Left forelimb (tissue), 1 donor: ENCODE measurements around the gene SCAF8.
"Not testable (repeated sequence)": the region's sequence is repeated elsewhere in the genome, so short reads cannot be mapped to it uniquely, and the experiment has no call there.

Source experiments
- DNase-seq: peaks from one replicate; pipeline ENCODE4 v3.0.0-alpha.2; 2018; ENCODE audit warnings: low spot score

SCAF8 gene, protein sequence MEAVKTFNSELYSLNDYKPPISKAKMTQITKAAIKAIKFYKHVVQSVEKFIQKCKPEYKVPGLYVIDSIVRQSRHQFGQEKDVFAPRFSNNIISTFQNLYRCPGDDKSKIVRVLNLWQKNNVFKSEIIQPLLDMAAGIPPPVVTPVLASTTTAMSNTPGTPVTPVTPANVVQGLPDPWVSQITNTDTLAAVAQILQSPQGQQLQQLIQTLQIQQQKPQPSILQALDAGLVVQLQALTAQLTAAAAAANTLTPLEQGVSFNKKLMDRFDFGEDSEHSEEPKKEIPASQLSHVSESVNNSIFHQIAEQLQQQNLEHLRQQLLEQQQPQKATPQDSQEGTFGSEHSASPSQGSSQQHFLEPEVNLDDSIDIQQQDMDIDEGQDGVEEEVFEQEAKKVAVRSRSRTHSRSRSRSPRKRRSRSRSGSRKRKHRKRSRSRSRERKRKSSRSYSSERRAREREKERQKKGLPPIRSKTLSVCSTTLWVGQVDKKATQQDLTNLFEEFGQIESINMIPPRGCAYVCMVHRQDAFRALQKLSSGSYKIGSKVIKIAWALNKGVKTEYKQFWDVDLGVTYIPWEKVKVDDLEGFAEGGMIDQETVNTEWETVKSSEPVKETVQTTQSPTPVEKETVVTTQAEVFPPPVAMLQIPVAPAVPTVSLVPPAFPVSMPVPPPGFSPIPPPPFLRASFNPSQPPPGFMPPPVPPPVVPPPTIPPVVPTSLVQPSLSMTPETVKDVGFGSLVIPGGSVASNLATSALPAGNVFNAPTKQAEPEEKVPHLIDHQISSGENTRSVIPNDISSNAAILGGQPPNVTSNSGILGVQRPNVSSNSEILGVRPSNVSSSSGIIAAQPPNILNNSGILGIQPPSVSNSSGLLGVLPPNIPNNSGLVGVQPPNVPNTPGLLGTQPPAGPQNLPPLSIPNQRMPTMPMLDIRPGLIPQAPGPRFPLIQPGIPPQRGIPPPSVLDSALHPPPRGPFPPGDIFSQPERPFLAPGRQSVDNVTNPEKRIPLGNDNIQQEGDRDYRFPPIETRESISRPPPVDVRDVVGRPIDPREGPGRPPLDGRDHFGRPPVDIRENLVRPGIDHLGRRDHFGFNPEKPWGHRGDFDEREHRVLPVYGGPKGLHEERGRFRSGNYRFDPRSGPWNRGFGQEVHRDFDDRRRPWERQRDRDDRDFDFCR (N-terminal part only)

DNA sequence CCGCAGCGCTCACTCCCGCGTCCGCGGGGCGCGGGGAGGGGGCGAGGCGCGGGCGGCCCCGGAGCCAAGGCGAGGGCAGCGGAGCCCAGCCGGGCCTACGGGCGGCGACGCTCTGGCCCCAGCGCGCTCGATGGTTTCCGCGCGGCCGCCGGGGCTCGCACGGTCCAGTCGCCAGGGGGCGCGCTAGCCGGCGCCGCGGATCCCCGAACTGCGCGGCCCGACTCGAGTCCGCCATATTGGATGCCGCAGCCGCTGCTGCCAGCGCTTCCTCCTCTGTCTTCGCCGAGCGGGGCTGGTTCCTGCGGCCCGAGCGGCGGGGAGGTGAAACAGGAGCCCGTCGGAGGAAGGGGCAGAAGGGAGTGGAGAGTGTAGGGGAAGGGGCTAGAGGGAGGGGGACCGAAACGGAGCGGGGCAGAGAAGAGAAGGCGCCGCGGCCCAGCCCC, at the start of gene SCAF8:
Gene SCAF8 (plus strand): TSS at position 234 of the 443 bp plus-strand sequence. CDS start 485 bp downstream, outside the sequence.
- peak; percentile 93 for DNase-seq

DNA sequence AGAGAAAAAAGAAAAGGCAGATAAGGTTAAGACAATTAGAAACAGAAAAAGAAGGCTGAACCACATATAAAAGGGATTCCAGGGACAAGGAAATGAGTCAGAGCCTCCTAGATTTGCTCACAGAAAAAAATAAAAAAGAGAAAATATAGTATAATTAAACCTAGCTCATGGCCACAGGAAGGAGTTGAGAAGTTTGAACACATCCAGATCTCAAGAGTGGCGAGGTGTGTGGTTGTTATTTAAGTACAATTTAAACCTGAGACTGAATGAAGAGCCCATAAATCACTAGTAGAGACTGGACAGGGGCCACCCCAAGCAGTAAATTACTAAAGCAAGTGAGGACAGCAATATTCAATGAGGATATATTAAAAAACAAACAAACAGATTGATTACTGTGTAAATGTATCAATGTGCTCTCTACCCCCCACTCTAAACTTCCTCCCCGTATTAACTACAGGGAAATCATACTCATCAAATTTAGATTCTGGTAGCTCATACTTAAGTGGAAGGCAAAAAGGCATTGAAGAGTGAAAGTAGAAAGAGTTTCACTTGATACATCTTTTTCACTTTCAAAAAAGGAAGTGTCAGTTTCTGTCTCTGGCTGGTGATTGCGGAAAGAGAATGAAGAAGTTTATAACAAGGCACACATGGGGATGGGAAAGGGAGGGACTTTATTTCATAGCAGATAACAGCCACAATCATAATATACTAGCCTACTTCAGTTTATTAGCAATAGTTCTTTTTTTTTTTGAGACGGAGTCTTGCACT, 49.3 kb upstream of the SCAF8 start:
- no peak for DNase-seq

DNA sequence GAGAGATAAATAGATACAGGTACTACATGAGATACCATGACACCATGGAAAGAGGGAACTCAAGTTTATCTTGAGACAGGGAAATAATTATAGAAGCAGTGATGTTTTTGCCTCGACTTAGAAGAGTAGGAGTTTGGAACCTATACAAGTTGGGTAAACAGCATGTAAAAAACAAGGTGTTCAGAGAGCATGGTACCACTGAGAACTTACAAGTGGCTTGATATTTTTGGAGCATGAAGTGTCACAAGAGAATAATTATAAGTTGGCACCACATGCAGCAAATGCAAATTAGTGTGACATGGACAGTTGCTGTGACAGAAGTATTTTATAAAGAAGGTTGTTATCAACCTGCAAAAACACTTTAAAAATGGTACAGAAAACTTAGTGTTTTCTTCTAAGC, 47.1 kb upstream of the SCAF8 start:
- DNase-seq = no peak

DNA sequence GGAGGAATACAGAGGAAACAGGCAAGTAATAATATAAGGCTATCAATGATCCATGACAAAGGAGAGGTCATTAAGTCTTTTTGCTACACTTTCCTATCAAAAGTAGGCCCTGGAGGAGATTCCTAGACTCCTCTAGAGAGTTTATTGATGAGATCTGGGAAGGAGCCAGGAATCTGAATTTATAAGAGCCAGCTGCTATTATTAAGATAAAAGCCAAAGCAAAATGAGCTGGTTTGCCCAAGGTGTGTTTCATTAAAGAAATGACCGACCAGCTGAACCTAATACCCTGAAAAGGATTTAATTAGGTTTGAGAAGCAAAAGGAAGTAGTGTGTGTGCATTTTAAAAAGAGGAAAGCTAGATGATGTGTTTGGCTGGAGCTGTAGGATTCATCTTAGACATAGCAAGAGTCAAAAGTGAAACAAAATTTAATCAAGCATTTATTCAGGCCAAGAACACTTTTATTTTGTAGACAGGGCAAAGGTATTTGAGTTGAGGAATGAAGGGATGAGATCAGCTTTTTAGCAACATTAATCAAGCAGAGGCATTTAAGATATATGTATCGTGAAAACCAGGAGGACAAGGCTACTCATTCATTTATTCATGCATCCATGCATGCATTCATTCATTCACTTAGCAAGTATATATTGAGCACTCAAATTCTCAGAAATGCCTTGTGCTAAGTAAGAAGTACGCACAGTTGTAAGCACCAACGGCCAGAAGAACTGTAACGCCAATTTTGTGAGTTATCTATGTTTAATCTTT, 43.5 kb upstream of the SCAF8 start:
- DNase-seq = no peak

DNA sequence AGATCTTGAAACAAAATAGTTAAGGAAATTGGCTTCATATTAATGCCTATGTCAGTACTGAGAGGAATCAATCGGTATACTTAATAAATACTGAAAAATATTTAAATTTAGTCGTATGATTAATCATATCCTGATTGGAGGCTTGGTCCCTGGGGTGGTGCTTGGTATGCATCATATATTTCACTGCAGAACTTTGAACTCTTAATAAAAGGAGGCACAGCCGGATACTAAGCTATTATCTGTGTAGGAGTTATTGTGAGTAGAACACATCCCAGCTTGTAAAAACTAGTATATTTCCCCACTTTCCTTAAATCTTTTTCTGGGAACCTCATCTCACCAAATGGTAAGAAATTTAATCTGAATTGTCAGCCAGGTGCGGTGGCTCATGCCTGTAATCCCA, 42.4 kb upstream of the SCAF8 start:
- no peak for DNase-seq

DNA sequence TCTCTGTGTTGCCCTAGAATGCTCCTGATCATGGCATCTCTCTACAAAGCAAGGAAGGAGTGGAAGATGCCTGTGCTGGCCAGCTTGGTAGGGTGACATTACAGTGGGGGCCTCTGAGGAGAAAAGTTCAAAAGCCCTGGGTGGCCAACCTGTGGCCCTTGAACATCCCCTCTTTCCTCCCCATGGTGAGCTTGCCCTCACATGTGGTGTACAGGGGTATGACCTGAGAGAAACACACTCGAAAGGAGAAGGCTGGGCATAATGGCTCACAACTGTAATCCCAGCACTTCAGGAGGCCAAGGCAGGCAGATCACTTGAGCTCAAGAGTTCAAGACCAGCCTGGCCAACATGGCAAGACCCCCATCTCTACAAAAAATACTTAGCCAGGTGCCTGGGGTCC, 36.6 kb upstream of the SCAF8 start:
- no peak for DNase-seq

DNA sequence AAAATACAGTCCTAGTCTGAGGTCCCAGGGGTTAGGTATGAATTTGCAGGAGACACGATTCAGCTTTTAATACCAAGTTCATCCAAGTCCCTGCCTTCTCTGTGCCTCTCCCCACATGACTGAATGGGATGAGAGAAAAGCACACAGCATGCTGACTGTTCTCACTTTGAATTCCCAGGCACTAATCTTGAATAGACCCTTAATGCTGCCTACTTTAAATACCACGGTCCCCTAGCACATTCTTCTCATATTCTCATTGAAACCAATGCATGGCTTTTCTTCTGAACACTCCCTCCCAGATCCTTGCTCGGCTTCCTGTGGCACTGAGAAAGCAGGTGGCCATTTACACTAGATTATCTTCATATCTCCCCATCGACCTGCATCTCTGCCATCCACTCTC, 30.1 kb upstream of the SCAF8 start:
- DNase-seq = no peak

DNA sequence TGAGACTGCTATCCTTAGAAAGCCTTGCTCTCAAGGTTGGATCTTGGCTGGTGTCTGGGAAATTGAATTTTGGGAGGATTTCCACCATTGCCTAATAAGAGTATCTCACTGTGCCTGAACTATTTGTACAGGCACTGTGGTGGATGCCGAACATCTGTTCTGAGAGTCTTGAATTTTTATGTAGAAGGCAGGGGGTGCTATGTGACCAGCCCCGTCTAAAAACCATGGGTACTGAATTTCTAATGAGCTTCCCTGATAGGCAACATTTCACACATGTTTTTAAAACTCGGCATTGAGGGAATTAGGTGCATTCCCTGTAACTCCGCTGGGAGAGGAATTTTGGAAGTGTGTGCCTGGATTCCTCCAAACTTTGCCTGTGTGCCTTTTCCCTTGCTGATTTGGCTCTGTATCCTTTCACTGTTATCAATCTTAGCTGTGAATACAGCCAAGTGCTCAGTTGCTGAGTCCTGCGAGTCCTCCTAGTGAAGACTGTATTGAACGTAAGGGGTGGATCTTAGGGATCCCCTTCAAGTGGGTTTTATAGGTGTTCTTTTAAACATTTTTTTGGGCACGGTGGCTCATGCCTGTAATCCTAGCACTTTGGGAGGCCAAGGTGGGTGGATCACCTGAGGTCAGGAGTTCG, 27.6 kb upstream of the SCAF8 start:
- DNase-seq = no peak

DNA sequence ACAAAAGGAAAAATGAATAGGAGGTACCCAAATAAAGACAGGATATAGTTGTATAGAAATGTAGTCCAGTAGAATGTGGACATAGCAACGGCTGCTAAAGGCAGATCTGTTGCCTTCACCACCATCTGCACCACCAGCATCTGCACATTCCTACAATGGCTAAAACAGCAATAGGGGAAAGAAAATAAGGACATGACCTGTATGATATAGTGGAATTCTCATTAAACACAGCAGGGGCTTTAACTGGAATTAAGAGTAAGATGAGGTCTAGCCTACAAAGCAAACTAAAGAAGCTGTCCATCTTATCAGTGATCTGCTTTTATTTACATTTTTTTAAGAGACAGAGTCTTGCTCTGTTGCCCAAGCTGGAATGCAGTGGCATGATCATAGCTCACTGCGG, 26.8 kb upstream of the SCAF8 start:
- no peak for DNase-seq

DNA sequence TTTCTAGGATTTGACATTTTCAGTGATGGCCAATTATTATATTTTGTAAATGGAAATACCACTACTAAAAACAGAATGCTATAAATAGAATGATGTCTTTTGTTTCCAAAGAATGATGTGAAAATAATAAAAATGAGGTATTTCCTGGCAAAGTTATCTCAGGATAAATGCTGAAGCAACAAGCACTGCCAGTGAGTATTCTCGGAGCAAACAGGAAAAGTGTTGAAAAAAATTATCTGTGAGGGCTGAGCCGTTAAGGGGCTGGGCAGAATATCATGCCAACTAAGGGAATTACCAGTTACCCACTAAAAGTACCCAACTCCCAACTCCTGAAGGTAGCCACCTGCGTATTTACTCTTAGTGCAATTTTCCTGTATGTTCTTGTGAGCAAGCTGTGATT, 23.6 kb upstream of the SCAF8 start:
- DNase-seq = no peak

DNA sequence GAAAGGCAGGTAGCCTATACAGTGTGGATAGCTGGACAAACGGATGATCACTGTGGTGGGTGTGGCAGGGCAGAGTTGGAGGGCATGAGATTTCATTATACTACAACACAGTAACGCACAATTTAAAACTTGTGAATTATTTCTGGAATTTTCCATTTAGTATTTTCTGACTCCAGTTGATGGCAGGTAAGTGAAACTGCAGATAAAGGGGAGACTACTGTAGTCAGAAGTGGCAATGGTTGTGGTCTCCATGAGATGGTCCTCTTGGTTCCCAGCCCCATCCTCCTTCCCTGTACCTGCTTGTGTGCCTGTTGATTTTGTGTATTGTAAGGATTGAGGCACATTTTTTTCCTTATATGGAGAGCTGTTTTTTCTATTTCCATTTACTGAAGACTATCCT, 22.5 kb upstream of the SCAF8 start:
- DNase-seq = no peak

DNA sequence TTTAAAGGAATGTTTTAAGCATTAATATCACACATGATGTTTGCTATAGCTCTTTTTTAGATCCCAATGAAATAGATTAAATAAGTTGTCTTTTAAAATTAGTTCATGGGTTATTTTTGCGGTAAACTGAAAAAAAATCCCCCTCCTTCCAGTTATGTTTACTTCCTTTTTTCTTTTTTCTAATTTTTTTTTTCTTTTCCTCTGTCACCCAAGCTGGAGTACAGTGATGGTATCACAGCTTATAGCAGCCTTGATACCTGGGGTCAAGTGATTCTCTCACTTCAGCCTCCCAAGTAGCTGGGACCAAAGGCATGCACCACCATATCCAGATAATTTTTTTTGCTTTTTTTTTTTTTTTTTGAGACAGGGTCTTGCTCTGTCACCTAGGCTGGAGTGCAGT, 17.8 kb upstream of the SCAF8 start:
- DNase-seq = no peak

DNA sequence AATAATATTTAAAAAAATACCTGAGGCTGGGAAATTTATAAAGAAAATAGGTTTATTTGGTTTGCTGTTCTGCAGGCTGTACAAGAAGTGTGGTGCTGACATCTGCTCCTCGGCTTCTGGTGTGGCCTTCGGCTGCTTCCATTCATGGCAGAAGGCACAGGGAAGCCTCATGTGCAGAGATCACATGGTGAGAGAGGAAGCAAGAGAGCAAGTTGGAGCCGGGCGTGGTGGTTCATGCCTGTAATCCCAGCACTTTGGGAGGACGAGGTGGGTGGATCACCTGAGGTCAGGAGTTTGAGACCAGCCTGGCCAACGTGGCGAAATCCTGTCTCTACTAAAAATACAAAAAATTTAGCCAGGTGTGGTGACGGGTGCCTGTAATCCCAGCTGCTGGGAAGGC, 16.9 kb upstream of the SCAF8 start:
- DNase-seq = not testable (repeated sequence)

DNA sequence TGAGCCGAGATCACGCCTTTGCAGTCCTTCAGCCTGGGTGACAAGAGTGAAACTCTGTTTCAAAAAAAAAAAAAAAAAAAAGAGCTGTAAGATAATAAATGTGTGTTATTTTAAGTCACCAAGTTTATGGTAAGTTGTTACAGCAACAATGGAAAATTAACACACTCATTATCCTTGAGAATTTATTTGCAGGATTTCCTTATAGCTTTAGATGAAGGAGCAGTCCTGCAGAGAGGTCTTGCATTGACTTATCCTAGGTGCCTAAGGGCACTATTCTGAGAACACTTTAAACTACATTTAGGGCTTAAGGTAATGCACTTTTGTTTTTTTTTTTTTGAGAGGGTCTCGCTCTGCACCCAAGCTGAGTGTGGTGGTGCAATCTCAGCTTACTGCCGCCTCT, 13.8 kb upstream of the SCAF8 start:
- DNase-seq = no peak

DNA sequence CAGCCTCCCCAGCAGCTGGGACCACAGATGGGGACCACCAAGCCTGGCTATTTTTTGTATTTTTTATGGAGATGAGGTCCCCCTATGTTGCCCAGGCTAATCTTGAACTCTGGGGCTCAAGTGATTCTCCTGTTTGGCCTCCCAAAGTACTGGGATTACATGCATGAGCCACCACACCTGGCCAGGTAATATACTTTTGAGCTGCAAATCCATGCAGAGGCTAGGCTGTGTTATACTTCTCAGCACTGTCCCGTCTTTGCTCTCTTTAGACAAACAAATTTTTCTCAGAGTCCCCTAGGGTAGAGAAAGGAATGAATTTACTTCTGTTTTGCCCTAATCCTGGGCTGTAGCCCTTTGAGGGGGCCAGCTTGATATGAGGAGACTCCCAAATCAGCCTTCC, 13.4 kb upstream of the SCAF8 start:
- no peak for DNase-seq

DNA sequence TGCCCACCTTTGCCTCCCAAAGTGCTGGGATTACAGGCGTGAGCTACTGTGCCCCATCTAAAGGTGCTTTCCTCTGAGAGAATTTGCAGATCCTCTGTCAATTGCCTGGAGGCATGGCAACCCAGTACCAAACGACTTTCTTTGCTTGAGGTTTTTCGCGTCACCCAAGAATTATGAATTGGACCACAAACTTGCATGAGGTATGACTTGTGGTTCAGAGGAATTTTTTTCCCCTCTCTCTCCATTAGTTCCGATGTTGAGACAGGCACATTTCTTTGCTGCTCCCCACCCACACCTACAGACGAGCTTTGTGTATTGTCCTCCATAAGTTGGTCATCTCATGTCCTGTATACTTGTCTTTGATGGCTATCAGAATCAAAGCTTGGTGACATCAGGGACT, 11.8 kb upstream of the SCAF8 start:
- no peak for DNase-seq

DNA sequence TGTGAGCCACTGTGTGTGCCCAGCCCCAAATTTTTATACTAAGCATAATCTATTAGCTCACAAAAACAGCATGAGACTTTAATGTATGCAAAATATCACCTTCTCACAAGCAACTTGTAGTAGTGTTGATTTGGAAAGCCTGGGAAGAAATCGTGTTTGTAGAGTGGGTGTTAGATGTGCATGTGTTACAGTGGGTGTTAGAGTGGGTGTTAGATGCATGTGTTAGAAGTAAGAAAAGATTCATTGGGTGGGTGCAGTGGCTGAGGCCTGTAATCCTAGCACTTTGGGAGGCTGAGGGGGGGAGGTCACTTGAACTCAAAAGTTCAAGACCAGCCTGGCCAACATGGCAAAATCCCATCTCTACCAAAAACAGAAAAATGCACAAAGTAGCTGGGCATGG, 6.3 kb upstream of the SCAF8 start:
- DNase-seq = no peak

DNA sequence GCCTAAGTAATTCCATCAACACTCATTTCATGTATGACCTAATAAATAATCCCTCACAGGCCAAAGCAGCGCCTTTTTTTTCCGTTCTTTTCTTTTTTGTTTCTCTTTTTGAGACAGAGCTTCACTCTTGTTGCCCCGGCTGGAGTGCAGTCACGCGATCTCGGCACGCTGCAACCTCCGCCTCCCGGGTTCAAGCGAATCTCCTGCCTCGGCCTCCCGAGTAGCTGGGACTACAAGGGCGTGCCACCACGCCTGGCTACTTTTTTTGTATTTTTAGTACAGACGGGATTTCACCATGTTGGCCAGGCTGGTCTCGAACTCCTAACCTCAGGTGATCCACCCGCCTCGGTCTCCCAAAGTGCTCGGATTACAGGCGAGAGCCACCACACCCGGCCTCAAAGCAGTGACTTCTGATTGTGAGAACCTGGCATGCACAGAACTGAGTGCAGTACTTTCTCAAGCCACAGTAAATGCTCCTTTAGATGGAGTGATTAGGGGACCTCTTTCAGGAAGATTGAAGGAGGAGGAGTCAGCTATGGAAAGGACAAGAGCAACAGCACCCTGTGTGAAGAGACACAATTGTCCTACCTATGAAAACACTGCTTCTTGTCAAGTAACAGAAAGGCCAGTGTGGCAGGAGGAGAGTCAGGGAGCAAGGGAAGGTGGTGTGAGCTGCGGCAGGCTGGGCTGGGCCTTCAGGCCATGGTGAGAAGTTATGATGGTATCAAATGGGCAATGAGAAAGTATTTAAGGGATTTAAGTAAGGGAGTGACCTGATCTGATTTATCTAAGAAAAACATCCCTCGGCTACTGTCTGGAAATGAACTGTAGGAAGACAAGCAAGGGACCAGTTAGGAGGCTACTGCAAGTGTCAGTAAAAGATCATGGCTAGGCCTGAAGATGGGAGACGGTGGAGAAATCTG, 1.7 kb upstream of the SCAF8 start:
- DNase-seq = no peak

DNA sequence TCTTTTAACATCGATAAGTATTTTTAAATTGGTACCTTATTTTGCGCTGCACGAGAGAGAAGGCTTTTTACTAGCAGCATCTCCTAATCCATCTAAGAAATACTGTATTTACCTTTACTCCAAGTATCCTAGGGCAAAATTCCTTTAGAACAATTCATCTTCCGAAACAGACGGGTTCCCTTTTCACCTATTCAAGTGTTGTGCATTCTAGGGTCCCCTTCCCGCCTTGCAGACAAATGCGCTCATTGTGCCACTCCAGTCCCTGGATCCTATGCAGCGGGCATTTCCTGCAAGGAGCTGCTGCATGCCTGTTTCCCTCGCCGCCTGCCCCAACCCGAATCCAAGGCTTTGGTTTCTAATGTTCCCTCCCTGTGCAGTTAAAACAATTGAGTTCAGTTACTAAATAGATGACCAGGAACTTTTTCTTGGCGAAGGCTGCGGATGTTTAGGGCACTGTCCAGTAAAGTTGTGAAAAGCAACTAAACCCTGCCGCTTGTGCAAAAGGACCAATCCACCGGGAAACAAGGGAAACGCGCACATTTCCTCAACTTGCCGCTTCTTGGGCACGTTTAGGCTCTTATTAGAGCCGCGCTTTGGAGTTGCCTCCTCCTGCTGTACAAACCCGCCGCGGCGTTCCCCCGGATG, 556 bp upstream of the SCAF8 start:
- DNase-seq = no peak
